ENCODE measurements around the gene TTLL9.
"Not testable (repeated sequence)": the region's sequence is repeated elsewhere in the genome, so short reads cannot be mapped to it uniquely, and the experiment has no call there.

Gene TTLL9

DNA sequence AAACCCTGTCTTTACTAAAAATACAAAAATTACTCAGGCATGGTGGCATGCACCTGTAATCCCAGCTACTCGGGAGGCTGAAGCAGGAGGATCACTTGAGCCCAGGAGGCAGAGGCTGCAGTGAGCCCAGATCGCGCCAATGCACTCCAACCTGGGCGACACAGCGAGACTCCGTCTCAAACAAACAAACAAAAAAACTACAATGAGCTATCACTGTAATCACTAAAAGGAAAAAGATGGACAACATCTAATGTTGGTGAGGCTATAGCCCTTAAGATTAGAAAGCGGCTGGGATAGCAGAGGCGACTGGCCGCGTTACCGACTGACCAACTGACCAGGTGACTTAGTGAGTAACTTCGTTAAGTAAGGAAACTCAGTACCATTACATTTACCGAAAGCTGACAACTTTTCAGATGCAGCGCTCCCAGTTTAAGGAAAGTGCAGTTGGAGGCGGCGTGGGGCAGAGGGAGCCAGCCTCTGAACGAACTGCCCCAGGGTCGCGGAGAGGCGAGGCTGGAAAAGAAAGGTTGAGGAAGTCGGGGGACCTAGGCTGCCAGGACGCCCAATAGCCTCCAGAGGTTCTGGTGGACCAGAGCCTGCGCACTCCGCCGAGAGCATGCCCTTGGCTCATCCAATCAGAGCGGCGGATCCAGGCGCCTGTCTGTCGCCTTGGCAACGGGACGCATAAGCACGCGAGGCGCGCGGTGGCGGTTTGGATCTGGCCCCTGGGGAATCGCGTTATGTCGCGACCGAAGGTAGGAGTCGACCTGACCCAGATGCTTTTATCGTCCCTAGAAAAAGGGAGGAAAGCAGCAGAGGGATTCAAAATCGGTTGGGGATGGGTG, 8.9 kb downstream of the TTLL9 start:
- DNase-seq (ENCODE audit: low read depth) = peak; percentile 82

DNA sequence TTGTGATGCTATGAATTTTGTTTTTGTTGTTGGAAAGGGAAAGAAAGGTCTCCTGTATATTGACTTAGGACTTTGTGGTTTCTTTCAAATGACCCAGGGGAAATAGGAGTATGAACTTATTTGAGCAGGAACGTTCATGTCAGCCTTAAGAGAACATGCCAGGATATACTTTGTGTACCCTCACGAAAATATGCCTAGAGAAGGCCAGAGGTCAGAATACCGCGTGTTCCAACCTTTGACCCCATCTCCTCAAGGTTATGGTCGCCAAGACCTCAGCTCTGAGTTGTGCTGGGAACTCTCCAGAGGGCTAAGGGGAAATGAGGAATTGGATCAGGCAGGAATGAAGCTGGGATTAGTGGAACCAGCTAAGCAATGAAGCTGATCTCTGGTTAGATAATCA, 11.5 kb downstream of the TTLL9 start:
- DNase-seq (ENCODE audit: low read depth) = no peak

DNA sequence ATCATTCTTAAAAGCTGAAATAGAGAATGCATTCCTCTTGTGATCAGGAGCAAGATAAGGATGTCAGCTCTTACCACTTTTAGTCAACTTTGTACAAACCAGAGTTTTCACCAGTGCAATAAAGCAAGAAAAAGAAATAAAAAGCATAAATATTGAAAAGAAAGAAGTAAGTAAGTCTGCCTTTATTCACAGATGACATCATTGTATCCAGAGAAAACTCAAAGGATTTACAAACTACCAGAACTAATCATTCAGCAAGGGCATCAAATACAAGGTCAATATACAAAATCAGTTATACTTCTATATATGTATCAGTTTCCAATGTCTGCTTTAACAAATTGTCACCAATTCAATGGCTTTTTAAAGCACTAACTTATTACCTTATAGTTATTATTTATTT, 13.4 kb downstream of the TTLL9 start:
- DNase-seq (ENCODE audit: low read depth) = no peak

DNA sequence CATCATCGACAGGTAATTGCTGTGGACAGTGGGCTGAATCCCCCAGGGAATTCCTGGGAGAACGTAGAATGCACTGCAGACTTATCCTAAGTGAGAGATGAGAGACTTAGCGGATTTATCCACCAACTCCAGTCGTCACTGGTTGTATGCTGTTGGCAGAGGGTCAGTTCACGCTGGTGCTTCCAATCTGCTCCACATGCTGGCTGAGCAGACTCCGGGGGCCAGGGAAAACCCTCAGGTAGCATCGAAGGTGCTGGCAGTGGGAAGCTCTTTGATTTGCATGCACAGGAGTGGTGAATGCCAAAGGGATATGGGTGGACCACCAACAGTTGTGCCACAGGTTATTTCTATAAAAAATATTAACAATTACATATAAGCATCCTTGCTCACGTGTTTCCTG, 20.2 kb downstream of the TTLL9 start:
- no peak for DNase-seq (ENCODE audit: low read depth)

DNA sequence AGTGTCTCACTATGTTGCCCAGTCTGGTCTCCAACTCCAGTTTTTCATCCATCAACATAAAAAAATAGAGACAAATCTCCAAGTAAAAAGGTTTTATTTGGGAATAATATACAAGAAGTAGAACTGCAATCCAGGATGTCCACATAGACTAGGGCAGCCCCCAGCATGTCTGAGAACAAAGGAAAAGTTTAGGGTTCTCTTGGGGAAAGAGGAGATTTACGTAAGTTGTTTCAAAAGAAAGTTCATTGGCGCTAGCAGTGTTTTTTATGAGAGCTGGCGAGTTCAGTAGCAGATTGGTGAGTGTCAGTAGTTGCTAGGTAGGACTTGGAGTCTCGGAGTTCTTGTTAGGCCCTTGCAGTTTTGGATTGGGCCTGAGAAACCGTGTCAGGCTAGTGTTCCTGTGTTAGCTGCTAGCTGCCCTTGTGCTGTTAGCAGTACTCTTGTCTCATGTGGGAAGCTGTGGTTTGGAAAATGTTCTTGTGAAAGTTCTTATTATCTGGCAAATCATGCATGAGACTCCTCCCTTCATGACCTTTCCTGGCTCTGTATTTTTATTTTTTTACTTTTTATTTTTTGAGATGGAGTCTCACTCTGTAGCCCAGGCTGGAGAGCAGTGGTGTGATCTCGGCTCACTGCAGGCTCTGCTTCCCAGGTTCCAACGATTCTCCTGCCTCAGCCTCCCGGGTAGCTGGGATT, 24.7 kb downstream of the TTLL9 start:
- peak; percentile 9 for DNase-seq (ENCODE audit: low read depth)

DNA sequence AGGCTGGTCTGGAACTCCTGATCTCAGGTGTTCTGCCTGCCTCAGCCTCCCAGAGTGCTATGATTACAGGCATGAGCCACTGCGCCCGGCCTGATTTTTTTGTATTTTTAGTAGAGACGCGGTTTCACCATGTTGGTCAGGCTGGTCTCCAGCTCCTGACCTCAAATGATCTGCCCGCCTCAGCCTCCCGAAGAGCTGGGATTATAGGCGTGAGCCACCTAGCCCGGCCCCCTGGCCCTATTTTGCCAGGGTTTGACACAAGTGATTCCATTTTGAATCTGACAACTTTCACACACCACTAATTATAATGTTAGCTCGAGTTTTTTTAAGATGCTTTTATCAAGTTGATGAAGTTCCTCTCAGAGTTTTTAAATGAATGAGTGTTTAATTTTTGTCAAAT, 25.6 kb downstream of the TTLL9 start:
- DNase-seq (ENCODE audit: low read depth) = no peak

DNA sequence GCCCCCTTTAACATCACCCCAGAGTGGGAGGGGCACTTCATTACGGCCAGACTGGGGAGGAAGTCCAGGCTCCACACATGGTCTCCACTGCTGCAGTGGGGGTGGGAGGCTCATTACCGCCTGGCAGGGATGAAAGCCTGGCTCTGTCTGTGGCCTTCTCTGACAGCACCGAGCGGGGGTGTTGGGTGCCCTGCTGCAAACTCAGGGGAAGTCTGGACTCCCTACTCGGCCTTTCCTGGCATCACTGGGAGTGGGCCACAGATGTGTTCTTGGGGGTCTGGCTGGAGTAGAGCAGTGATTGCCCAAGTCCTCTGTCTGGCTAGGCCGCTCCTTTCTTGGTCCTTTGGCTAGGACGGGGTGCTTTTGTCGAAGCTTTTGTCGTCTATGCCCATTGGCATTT, 27.1 kb downstream of the TTLL9 start:
- DNase-seq (ENCODE audit: low read depth) = no peak

DNA sequence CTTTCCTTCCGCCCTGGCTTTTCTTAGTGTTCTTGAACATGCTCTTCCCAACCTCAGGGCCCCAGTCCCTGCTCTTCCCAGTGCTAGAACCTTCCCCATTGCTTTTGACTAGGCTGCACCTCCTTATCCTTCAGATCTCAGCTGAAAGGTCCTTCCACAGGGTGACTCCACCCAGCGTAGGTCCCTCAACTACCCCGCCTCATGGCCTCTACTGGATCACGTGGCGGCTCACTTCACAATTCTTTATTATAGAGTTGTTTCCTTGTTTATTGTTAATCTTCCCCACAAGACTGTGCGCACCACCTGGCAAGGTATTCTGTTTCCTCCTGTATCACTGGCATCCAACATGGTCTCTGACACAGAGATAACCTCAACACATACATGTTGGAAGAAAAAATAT, 31.2 kb downstream of the TTLL9 start:
- no peak for DNase-seq (ENCODE audit: low read depth)

DNA sequence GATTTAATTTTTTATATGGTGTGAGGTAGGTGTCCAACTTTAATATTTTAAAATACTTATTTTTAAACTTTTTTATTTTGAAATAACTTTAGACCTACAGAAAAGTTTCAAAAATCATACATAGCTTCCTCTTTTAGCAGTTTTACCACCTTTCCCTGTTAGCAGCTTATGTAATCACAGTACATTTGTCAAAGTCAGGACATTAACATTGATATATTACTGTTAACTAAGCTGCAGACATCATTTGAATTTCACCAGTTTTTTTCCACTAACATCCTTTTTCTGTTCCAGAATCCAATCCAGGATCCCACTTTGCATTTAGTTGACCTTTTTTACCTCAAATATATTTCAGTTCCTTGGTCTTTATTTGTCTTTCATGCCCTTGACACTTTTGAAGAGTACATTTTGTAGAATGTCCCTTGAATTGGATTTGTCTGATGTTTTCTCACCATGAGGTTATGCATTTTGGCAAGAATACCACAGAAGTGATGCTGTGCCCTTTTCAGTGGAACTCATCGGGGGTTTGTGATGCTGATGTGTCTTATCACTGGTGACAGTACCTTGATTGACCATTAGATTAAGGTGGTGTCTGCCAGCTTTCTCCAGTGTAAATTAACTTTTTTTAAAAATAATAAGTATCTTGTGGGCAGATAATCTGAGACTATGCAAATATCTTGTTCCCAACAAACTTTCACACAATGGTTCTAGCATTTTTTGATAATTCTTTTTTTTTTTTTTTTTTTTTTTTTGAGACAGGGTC, 33.4 kb downstream of the TTLL9 start:
- no peak for DNase-seq (ENCODE audit: low read depth)

DNA sequence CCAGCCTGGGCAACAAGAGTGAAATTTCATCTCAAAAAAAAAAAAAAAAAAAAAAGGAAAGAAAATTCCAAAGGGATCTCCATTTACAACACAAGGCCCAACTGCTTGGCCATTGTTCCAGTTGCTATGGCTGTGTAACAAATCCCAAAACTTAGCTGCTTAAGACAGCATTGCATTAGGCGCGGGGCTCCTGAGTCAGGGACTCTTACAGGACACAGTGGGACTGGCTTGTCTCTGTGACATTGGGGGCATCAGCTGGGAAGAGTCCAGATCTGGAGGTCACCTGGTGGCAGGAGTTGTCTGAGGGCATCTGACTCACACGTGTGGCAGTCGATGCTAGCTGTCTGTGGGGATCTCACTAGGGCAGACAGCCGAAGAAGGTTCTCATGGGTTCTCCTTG, 35.6 kb downstream of the TTLL9 start:
- DNase-seq (ENCODE audit: low read depth) = no peak

DNA sequence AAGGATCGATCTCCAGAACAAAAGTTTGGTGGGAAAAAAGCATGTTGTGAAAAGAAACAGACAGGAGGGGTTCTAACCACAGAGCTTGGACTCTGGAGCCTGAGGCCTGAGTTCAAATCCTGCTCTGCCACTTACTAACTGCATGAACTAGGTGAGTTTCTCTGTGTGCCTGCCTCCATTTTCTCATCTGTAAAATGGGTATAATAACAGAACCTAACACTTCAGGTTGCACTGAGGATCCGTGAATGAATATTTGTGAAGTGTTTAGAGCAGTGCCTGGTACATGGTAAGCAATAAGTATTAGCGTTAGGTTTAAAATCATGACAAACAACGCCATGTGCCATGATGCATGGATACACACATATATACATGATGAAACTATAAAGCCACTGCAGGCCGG, 36.6 kb downstream of the TTLL9 start:
- DNase-seq (ENCODE audit: low read depth) = no peak

DNA sequence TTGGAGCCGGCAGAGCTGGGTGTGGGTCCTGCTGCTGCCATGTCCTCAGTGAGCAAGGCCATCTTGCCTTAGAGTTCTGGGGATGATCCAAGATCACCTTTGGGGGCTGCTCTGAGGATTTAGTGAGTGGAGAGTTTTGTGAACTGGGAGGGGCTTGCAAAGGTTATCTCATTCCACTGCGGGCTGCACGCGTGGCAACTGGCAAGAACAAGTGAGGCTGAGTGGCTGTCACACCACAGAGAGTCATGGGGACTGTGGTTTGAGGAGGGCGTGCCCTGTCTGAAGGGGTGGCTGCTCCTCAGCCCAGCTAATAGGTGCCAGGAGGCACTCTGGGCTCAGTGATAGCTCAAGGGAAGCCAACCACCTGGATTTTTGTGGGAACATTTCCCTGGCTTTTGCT, 37.6 kb downstream of the TTLL9 start:
- DNase-seq (ENCODE audit: low read depth) = no peak

DNA sequence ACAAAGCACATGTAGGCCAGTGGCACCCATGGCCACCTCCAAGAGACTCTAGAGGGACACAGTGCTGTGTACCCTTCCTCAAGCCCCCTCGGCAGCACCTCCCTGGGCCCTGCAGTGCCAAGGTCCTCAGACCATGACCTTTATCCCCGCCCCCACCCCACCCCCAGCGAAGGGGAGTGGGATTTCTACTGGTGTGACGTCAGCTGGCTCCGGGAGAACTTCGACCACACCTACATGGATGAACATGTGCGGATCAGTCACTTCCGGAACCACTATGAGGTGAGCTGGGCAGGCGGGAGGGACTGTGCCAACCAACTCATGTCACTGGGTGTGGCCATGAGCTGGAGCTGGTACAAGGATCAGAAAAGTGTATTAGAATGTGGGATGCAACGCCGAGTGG, 38.0 kb downstream of the TTLL9 start:
- DNase-seq (ENCODE audit: low read depth) = no peak

DNA sequence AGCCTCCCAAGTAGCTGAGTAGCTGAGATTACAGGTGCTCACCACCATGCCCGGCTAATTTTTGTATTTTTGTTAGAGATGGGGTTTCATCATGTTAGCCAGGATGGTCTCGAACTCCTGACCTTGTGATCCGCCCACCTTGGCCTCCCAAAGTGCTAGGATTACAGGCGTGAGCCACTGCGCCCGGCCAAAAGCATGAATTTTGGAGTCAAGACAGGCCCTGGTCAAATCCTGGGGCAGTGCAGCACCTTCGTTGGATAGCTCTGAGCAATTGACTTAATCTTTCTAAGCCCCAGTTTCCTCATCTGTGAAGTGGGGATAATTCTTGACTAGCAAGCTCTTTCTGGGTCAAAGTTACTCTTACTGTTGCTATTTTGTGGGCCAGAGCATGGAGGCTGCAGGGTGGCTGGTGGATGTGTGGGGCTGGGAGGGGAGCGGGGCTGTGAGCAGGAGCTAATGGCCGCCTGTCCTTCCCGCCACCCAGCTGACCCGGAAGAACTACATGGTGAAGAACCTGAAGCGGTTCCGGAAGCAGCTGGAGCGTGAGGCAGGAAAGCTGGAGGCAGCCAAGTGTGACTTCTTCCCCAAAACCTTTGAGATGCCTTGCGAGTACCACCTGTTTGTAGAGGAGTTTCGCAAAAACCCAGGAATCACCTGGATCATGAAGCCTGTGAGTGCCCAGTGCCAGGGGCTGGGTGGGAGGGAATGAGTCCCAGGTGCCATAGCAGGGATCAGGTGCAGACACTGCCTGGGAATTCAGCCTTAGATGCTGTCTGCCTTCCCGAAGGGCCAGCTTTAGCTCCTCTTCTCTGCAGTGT, 39.0 kb downstream of the TTLL9 start:
- DNase-seq (ENCODE audit: low read depth) = no peak

DNA sequence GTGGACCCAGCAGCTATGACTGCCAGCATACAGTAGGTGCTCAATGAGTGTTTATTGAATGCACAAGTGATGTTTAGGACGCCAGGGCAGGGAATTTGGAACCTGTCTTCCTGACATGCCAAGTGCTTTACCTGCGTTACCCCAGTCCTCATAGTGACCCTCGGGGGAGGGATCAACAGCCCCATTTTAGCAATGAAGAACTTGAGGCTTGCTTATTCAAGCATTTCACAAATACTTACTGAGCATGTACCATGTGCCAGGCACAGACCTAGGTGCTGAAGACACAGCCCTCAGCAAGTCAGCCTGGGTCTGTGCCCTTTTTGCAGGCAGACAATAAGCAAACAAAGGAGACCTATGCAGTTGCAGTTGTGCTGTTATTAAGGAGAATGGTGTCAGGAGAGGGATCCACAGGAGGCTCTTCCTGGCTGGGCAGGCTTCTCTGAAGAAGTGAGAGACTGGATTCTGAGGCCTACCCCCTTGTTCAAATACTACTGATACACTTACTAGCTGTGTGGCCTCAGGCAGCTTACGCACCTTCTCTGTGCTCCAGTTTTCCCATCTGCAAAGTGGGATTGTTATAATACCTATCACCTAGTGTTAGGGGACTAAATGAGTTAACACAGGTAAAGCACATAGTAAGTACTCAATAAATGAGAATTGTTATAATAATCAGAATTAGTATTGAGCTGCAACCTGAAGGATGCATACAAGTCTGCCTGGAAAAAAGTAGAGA, 39.8 kb downstream of the TTLL9 start:
- no peak for DNase-seq (ENCODE audit: low read depth)

DNA sequence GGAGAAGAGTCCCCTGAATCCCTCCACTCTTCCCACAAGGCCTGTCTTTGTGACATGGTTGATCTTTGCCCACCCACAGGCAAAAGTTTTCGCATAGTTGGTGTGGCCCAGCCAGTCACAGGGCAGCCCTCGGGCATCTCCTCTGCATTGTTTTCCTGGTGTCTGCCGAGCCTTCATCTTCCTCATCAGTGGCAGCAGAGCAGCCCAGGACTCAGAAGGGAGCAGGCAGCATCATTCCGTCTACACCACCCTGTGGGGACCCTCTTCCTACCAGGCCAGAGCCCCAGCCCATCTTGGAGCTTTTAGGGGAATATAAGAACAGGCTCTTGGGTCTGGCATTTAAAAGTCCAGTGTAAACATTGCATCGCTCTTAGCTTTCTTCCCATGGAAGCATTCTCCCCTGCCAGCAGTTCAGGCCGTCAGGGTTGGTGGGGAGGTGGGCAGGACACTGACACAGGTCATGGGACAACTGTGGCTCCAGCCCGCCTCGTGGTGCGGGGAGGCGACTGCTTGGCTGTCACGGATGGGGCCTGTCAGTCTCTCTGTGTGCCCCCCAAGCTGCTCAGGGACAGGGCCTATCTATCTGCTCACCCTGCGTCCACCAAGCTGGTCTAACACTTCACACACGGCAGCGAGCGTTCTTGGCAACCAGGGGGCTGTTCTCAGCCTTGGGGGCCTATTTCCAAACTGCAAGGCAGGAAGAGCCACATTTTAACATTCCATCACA, 43.2 kb downstream of the TTLL9 start:
- no peak for DNase-seq (ENCODE audit: low read depth)

DNA sequence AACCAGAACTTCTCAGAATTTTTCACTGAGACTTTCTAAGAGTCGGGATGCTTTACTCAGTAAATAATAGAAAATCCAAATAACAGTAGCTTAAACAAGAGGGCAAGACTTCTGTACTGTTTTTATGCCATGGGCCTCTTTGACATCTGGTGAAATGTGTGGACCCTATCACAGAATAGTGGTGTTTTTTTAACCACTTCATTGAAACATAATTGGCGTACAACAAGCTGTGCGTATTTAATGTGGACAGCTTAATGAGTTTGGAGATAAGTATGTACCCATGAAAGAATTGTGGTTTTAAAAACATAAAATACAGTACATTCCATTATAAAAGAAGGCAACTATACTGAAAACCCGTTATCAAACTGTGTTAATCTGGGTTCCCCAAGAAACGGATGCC, 43.7 kb downstream of the TTLL9 start:
- no peak for DNase-seq (ENCODE audit: low read depth)

DNA sequence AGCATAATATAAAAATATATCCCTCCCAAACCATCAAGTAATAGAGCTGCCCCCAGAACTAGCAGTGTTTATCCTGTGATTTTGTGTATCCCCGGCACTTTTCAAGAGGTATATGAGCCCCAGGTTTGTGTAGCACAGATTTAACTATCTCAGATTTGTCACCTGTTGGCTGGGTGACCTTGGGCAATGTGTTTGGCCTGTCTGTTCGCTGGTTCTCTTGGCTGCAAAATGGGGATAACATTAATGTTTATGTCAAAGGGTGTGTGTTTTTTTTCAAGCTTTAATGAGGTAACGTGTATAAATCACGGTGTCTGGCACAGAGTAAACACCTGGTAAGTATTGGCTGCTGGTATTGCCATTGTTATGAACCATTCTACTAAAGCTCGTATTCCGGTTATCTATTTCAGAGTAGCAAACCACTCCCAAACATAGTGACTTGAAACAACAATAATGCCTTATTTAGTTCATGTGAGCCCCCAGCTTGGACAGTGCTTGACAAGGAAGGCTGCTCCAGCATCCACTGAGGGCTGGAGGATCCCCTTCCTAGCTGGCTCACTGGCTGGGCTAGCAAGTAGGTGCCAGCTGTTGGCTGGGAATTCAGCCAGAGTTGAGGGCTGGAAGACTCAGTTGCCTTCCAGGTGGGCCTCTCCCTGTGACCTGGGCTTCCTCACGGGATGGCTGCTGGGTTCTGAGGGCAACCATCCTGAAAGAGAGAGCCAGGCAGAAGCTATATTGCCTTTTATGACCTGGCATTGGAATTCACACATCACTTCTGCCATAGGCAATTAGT, 45.3 kb downstream of the TTLL9 start:
- DNase-seq (ENCODE audit: low read depth) = no peak

DNA sequence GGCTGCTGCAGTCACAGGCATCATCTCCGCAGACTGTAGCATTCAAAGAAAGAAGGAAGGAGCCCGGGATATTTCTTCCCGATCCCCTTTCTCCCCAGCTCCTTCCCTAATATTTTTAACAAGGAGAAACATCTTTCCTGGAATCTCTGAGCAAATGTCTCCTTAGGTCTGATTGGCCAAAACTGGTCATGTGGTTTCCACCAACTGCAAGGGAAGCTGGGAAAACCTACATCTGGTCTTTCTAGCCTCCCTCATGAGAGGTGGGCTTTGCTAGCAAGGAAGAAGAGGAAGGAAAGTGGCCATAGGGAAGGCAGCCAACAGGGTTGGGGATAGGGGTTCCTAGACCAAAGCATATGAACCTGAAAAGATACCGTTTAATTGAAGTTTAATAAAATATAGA, 46.3 kb downstream of the TTLL9 start:
- DNase-seq (ENCODE audit: low read depth) = no peak

DNA sequence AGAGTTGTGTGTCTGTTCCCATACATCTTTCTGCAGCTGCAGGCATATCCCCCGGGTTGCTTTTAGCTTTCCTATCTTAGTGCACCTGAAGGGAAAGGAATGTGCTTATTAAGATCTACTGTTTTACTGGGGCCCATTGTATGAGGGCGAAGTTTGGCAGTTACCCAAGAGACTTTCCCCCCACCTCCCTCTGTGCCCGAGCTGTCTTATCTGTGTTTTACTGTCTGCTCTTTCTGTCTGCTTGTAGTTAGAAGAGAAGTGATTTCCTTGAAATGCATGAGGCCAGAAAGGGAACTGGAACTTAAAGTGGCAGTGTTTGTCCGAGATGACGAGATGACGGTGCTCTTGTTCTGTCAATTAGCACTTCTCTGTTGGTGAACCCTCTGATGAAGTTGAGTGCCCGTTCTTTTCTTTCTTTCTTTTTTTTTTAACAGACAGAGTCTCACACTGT, 47.6 kb downstream of the TTLL9 start:
- DNase-seq (ENCODE audit: low read depth) = not testable (repeated sequence)

Measured in HS-5 (cell line).